Raji (cell line): ENCODE data around the gene RPL36.

ENCODE experiments used
- POLR2A ChIP-seq: IDR thresholded peaks from 2 replicates; pipeline ENCODE4 v1.6.1; 2011; ENCODE audit warnings: low read depth, low read length, control low read depth; ENCODE audit not compliant: insufficient read depth

RPL36 gene

GRCh38 chr19:5706876-5707573 is 16.9 kb downstream of the RPL36 start:
- no peak for TF ChIP-seq POLR2A

- no peak for TF ChIP-seq POLR2A
These were observed 17.8 kb downstream of the RPL36 start for GRCh38 chr19:5707576-5708575.

- TF ChIP-seq POLR2A = no peak
These were observed 20.9 kb downstream of the RPL36 start for GRCh38 chr19:5711025-5711424.

GRCh38 chr19:5711713-5712161 is 21.6 kb downstream of the RPL36 start:
- no peak for TF ChIP-seq POLR2A

GRCh38 chr19:5713228-5713627 is 23.1 kb downstream of the RPL36 start:
- no peak for TF ChIP-seq POLR2A

GRCh38 chr19:5714816-5715215 is 24.7 kb downstream of the RPL36 start:
- no peak for TF ChIP-seq POLR2A

GRCh38 chr19:5717215-5717935 is 27.3 kb downstream of the RPL36 start:
- no peak for TF ChIP-seq POLR2A

- no peak for TF ChIP-seq POLR2A
These were observed 28.0 kb downstream of the RPL36 start for GRCh38 chr19:5718037-5718578.

GRCh38 chr19:5718579-5719273 is 28.6 kb downstream of the RPL36 start:
- peak; percentile 46; the same call in 1 of the 2 replicates for TF ChIP-seq POLR2A

- TF ChIP-seq POLR2A = no peak
These were observed 29.3 kb downstream of the RPL36 start for GRCh38 chr19:5719274-5719960.

GRCh38 chr19:5719961-5720790 is 30.1 kb downstream of the RPL36 start, which contains the start of the genes CATSPERD and LONP1:
Gene CATSPERD, plus strand, starts transcription at chr19:5720637. Its CDS starts 101 bp downstream, at chr19:5720738.
Gene LONP1, minus strand, starts transcription at chr19:5720146. Its CDS starts 14 bp downstream, at chr19:5720132.
- peak; percentile 95 for TF ChIP-seq POLR2A

GRCh38 chr19:5727453-5728050 is 37.5 kb downstream of the RPL36 start:
- no peak for TF ChIP-seq POLR2A

GRCh38 chr19:5738423-5738822 is 48.3 kb downstream of the RPL36 start:
- TF ChIP-seq POLR2A = no peak
